ENCODE data around the gene PCIF1. TPM values are rescaled to one million over a fixed set of nuclear protein-coding genes. Genes with fewer than 3 reads are reported as not detected.

PCIF1 gene
- total RNA-seq, 1 donor from 2014 or later: 18.3 TPM

DNA sequence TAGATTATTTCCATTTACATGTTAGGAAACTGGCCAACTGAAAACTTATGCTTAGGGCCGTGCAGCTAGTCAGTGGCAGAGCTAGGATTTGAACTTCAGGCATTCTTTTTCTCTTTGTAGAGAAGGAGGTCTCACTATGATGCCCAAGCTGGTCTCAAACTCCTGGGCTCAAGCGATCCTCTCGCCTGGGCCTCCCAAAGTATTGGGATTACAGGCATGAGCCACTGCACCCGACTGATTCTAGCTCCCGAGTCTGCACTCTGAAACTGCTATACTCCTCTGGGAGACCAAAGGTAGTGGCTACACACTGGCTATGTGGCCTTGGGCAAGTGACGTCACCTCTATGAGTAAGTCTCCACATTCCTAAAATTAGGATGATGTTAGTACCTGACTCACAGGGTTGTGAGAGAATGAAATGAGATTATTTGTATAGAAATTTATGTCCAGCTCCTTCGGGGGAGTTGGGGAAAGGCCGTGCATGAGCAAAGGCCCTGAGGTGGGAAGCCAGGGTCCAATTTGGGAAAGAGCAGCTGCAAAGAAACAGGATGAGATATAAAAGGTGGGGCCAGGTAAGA is 28.9 kb upstream of the PCIF1 start:
- DNase-seq (ENCODE audit: low read depth): no peak
- H3K4me3 ChIP-seq (ENCODE audit: low read depth, low read length): no peak overlapping the region
- TF ChIP-seq, protein P1, sequence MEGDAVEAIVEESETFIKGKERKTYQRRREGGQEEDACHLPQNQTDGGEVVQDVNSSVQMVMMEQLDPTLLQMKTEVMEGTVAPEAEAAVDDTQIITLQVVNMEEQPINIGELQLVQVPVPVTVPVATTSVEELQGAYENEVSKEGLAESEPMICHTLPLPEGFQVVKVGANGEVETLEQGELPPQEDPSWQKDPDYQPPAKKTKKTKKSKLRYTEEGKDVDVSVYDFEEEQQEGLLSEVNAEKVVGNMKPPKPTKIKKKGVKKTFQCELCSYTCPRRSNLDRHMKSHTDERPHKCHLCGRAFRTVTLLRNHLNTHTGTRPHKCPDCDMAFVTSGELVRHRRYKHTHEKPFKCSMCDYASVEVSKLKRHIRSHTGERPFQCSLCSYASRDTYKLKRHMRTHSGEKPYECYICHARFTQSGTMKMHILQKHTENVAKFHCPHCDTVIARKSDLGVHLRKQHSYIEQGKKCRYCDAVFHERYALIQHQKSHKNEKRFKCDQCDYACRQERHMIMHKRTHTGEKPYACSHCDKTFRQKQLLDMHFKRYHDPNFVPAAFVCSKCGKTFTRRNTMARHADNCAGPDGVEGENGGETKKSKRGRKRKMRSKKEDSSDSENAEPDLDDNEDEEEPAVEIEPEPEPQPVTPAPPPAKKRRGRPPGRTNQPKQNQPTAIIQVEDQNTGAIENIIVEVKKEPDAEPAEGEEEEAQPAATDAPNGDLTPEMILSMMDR (conservative IDR thresholded peaks at IDR 0.05; ENCODE audit: low read depth, low read length): no peak

DNA sequence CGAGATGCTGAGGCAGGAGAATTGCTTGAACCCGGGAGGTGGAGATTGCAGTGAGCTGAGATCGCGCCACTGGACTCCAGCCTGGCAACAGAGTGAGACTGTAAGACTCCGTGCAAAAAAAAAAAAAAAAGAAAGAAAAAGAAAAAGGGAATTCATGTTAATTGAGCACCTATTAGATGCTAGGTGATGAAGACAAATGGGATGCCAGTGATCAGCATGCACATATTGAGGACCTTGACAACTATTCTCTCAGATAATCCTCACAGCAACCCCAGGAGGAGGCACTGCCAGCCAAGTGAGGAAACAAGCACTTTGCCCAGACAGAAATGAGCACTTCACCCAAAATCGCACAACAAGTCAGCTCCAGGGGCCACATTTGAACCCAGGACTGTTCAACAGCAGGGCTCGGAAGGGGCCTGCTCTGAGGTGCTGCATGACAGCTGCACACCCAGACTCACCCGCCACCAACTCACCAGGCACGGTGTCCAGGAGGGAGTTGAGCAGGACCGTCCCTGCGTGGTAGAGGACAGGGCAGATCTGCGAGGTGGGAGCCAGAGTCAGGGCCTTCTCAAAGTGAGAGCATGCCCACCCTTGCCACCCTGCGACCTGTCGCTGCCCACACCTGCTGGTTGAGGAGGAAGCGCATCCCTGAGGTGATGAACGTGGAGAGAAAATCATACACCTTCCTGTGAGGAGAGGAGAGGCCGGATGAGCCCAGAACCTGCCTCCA is 27.1 kb upstream of the PCIF1 start:
- no peak overlapping the region for H3K4me3 ChIP-seq (ENCODE audit: low read depth, low read length)
- TF ChIP-seq, protein P1 (conservative IDR thresholded peaks at IDR 0.05; ENCODE audit: low read depth, low read length): no peak
- DNase-seq (ENCODE audit: low read depth): no peak

DNA sequence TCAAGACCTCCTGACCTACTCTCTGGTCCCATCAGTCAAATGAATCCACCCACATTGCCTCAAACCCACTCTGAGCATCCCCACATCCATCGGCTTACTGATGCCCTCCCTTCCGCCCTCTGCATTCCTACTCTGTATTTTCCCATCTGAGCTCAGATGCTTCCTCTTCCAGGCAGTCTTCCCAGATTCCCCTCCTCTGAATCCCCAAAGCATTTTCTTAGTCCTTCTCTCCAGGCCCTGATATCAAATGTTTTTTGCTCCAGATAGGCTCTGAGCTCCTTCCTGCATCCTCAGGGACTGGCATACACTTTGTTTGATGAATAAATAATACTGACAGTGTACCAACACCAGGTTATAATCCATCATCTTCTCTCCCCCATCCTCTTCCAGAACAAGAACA is 26.4 kb upstream of the PCIF1 start:
- DNase-seq (ENCODE audit: low read depth): no peak
- TF ChIP-seq, protein P1 (conservative IDR thresholded peaks at IDR 0.05; ENCODE audit: low read depth, low read length): no peak
- H3K4me3 ChIP-seq (ENCODE audit: low read depth, low read length): no peak overlapping the region

DNA sequence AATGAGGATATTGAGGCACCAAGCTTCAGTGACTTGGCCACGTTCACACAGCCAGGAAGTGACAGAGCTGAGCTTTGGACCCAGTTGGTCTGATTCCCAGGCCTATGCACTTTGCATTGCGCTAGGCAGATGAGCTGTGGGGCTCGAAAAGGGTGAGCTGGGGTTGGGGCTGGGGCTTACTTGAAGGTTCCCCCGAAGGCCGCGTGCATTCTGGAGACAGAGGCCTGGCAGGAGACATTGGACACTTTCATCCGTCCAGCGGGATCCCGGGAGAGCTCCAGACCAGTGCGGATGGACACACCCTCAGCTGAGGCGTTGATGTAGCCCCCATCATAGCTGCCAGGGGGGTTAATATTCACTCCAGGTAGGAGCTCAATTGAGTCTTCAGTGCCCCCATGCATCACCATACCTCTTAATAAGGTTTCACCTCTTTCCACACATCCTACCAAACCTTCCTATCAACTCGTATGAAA is 25.1 kb upstream of the PCIF1 start:
- H3K4me3 ChIP-seq (ENCODE audit: low read depth, low read length): no peak overlapping the region
- TF ChIP-seq, protein P1 (conservative IDR thresholded peaks at IDR 0.05; ENCODE audit: low read depth, low read length): no peak
- DNase-seq (ENCODE audit: low read depth): no peak

DNA sequence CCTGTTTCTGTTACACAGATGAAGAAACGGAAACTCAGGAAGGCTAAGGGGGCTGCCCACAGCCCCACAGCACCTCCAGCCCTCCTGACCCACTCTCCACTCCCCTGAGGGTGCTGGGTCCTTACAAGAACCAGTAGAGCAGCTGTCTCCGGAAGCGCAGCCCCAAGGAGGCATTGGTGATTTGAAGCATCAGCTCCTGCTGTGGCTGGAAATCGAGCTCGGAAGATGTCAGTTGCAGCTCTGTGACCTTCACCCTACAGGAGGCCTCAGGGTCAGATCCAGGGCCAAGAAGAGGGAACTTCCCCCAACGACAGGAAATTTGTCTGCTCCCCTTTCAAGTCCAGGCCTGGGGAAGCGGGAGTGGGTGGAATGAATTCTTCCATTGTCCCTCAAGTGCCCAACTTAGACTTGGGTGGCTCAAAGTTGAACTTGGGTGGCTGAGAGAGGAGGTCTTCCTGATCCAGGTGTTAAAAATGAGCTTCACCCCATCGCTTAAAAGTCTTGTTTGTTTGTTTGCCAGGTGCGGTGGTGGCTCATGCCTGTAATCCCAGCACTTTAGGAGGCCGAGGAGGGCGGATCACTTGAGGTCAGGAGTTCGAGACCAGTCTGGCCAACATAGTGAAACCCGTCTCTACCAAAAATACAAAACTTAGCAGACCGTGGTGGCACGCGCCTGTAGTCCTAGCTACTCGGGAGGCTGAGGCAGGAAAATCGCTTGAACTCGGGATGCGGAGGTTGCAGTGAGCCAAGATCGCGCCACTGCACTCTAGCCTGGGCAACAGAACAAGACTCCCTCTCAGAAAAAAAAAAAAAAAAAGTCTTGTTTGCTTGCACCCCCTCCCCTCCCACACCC is 24.4 kb upstream of the PCIF1 start:
- no peak overlapping the region for H3K4me3 ChIP-seq (ENCODE audit: low read depth, low read length)

DNA sequence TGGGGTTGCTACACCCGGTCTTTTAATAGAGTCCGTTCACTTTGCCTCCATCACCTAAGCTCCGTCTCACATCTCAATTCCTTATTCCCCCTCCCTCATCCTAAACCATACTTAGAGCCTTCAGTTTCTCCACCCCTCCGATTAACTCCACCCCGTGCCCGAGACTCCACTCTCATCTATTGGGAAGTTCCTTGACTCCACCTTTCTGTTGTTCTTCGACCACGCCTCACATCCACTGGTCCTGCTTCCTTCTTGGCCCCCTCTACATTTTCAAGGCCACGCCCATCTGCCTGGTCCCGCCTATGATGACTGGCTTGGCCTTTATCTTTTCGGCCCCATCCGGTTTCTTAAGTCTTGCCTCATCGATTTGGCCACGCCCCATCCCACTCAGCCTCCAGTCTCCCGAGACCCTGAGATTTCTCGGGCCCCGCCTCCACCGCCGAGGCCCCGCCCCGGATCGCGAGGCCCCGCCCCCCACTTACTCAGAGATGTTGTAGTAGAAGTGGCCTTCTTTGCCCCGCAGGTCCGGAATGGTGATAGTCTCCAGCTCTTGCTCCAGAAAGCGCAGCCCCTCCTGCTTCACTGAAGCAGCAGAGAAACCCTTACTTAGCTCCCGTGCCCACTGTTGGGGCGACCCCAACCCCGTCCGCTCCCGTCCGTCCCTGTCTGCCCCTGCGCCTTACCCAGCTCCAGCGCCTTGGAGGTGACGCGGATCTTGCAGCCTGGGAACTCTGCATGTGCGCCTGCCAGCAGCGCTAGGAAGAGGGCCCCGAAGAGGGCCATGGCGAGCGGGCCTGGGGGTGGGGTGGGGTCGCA is 23.6 kb upstream of the PCIF1 start:
- H3K4me3 ChIP-seq (ENCODE audit: low read depth, low read length): peak overlapping the region; percentile 52
- TF ChIP-seq, protein P1 (conservative IDR thresholded peaks at IDR 0.05; ENCODE audit: low read depth, low read length): no peak
- DNase-seq (ENCODE audit: low read depth): peak; percentile 65

More for the DNA sequence above, 24.4 kb upstream of the PCIF1 start:
- TF ChIP-seq, protein P1 (conservative IDR thresholded peaks at IDR 0.05; ENCODE audit: low read depth, low read length): no peak
- DNase-seq (ENCODE audit: low read depth): no peak
